ENCODE data around the gene DAG1. TPM values are rescaled to one million over a fixed set of nuclear protein-coding genes. Genes with fewer than 3 reads are reported as not detected.

DAG1 gene
- total and polyA plus RNA-seq, 10 of the 15 experiments (the other 5 are each of a cell fraction or from before 2014, with no cell fraction given), result 0.33 to 16.3 (median 9.2) TPM

DNA sequence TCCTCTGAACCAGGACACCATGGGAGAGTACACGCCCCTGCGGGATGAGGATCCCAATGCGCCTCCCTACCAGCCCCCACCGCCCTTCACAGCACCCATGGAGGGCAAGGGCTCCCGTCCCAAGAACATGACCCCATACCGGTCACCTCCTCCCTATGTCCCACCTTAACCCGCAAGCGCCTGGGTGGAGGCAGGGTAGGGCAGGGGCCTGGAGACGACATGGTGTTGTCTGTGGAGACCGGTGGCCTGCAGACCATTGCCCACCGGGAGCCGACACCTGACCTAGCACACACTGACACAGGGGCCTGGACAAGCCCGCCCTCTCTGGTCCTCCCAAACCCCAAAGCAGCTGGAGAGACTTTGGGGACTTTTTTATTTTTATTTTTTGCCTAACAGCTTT, 63.0 kb downstream of the DAG1 start:
- H3K79me2 ChIP-seq (ENCODE audit: control insufficient read depth, insufficient read depth, low read length), result no peaks in the 10 kb centered on the region
- H3K9me3 ChIP-seq (replicated peaks; ENCODE audit: control insufficient read depth, insufficient read depth, low read length), result no peaks in the 10 kb centered on the region
- BruUV-seq (replicated peaks), result no TSS peak
- H3K4me1 ChIP-seq (ENCODE audit: control insufficient read depth, insufficient read depth, low read length), result no peaks in the 10 kb centered on the region
- CTCF ChIA-PET, result no interaction called here
- RAD21 ChIA-PET (ENCODE audit: unreplicated experiment), result no interaction called here
- POLR2A ChIA-PET, result no interaction called here
- TF ChIP-seq, protein P1, sequence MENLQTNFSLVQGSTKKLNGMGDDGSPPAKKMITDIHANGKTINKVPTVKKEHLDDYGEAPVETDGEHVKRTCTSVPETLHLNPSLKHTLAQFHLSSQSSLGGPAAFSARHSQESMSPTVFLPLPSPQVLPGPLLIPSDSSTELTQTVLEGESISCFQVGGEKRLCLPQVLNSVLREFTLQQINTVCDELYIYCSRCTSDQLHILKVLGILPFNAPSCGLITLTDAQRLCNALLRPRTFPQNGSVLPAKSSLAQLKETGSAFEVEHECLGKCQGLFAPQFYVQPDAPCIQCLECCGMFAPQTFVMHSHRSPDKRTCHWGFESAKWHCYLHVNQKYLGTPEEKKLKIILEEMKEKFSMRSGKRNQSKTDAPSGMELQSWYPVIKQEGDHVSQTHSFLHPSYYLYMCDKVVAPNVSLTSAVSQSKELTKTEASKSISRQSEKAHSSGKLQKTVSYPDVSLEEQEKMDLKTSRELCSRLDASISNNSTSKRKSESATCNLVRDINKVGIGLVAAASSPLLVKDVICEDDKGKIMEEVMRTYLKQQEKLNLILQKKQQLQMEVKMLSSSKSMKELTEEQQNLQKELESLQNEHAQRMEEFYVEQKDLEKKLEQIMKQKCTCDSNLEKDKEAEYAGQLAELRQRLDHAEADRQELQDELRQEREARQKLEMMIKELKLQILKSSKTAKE (IDR thresholded peaks at IDR 0.05; ENCODE audit: low read depth, poor library complexity, severe bottlenecking), result no peak
- TF ChIP-seq HDAC6 (IDR thresholded peaks at IDR 0.05; ENCODE audit: unreplicated experiment), result no peak
- TF ChIP-seq, protein P2, sequence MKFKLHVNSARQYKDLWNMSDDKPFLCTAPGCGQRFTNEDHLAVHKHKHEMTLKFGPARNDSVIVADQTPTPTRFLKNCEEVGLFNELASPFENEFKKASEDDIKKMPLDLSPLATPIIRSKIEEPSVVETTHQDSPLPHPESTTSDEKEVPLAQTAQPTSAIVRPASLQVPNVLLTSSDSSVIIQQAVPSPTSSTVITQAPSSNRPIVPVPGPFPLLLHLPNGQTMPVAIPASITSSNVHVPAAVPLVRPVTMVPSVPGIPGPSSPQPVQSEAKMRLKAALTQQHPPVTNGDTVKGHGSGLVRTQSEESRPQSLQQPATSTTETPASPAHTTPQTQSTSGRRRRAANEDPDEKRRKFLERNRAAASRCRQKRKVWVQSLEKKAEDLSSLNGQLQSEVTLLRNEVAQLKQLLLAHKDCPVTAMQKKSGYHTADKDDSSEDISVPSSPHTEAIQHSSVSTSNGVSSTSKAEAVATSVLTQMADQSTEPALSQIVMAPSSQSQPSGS (IDR thresholded peaks at IDR 0.05; ENCODE audit: low read length), result no peak
- no peak for TF ChIP-seq POLR2AphosphoS2 (IDR thresholded peaks at IDR 0.05; ENCODE audit: low read depth, low read length)
- TF ChIP-seq MTA3 (IDR thresholded peaks at IDR 0.05; ENCODE audit: borderline replicate concordance, low read length), result no peak
- no peak for TF ChIP-seq CBX5 (IDR thresholded peaks at IDR 0.05; ENCODE audit: low read depth)
- TF ChIP-seq STAT1 (conservative IDR thresholded peaks at IDR 0.05), result no peak
- TF ChIP-seq BMI1 (IDR thresholded peaks at IDR 0.05; ENCODE audit: borderline replicate concordance), result no peak
- no peak for TF ChIP-seq KAT2A (conservative IDR thresholded peaks at IDR 0.05; ENCODE audit: control insufficient read depth, low read depth, low read length)
- TF ChIP-seq JUNB (IDR thresholded peaks at IDR 0.05), result no peak
- no peak for TF ChIP-seq NFYA (IDR thresholded peaks at IDR 0.05; ENCODE audit: borderline replicate concordance, low read depth, low read length)
- TF ChIP-seq, protein P3, sequence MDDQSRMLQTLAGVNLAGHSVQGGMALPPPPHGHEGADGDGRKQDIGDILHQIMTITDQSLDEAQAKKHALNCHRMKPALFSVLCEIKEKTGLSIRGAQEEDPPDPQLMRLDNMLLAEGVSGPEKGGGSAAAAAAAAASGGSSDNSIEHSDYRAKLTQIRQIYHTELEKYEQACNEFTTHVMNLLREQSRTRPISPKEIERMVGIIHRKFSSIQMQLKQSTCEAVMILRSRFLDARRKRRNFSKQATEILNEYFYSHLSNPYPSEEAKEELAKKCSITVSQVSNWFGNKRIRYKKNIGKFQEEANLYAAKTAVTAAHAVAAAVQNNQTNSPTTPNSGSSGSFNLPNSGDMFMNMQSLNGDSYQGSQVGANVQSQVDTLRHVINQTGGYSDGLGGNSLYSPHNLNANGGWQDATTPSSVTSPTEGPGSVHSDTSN (IDR thresholded peaks at IDR 0.05; ENCODE audit: insufficient replicate concordance, low read depth, low read length), result no peak
- no peak for TF ChIP-seq PML (IDR thresholded peaks at IDR 0.05; ENCODE audit: low read length)
- TF ChIP-seq STAT3 (IDR thresholded peaks at IDR 0.05; ENCODE audit: low read depth, low read length), result no peak
- no peak for TF ChIP-seq NFIC (IDR thresholded peaks at IDR 0.05; ENCODE audit: low read depth, low read length)
- no peak overlapping the region for H3K4me2 ChIP-seq (ENCODE audit: control insufficient read depth, insufficient read depth)
- no peaks in the 10 kb centered on the region for H3K27me3 ChIP-seq (replicated peaks in 1 of 2; ENCODE audit: control insufficient read depth in 2 of 2, insufficient read depth in 2 of 2, low read length in 1 of 2)
- intact Hi-C loops (cut with micrococcal nuclease; ENCODE audit: unreplicated experiment) (no loop called here), in situ Hi-C loops (cut with MboI) (loop anchor here (10.0 kb wide), 1 partner anchor 142 kb away; the partner anchor contains the start of gene APEH)
- FAIRE-seq, result no peak
- no peaks in the 10 kb centered on the region; the same call in 1 of the 2 replicates for H4K20me1 ChIP-seq (ENCODE audit: control insufficient read depth, insufficient read depth)
- H3K27ac ChIP-seq (ENCODE audit: control insufficient read depth, insufficient read depth), result no peak overlapping the region
- DNase-seq (ENCODE audit: low read depth, low spot score), result no peak
- ATAC-seq, result no peak
- no peak overlapping the region for H2AFZ ChIP-seq (ENCODE audit: control insufficient read depth, low read depth, low read length)
- H3K36me3 ChIP-seq (ENCODE audit: control insufficient read depth in 2 of 2, insufficient read depth in 2 of 2, low read length in 1 of 2), result peaks cover 3 to 19% of the 10 kb centered on the region in 2 experiments; a peak in 3 of 4 replicates
- SMC1A ChIA-PET (ENCODE audit: uncharacterized antibody, unreplicated experiment), result no interaction called here
- no peak overlapping the region for H3K9ac ChIP-seq (ENCODE audit: control insufficient read depth, insufficient read depth, low read length)
- WGBS (ENCODE audit: insufficient coverage, insufficient replicate concordance, low lambda C conversion rate, missing lambda C conversion rate), result 96% methylated on average over 12 of the region's 13 CpGs
- H3K4me3 ChIP-seq, result no peak overlapping the region

All from GM12878 (cell line).